CD4-positive, alpha-beta T cell treated with Interferon gamma for 1 hour (primary cell): Measurements from ENCODE around the gene TNP2.
A peak's percentile ranks its signal among the peaks of the same experiment; 100 is the strongest.
"Not testable (repeated sequence)": the region's sequence is repeated elsewhere in the genome, so short reads cannot be mapped to it uniquely, and the experiment has no call there.

Experiments used
- DNase-seq: peaks from one replicate; pipeline ENCODE4 v3.0.0-alpha.2; 2020

Gene TNP2

DNA sequence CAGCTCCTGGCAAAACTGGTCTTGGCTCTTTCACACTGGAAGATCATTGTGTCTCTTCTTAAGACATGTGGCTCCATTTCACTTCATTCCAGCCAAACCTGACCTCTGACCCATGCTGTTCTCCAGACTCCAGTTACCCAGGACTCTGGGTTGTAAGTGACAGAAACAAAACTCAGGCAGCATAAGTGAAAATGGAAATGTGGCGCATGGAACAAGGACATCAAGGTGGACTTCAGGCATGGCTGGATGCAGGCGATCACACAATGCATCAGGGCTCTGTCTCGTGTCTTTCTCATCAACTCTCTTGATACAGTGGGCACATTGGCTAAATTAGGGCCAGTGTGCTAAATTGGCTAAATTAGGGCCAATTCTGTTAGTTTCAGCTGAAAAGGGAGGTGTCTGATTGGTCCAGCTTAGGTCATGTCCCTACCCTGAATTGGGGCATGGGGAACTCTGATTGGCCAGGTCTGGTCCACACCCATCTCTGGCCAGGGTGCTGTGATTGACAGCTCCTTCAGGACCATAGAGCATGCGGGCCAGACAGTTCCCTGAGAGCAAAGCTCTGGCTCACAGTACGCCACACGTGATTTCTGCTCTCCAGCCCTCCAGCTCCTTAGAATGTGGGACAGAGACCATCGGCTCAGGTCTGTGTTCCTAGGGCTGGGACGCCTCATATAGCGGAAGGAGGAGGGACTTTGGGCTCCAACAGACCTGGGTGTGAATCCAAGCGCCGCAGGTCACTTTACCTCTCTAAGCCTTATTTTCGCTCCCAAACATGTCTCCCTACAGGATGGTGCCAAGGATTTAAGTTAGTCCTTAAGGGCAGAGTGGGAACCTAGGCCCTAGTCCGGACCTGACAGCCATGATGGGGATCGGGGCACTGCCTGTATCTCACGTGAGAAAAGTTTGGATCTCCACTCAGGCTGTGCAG lies 30.6 kb downstream of the TNP2 start:
- DNase-seq: no peak

DNA sequence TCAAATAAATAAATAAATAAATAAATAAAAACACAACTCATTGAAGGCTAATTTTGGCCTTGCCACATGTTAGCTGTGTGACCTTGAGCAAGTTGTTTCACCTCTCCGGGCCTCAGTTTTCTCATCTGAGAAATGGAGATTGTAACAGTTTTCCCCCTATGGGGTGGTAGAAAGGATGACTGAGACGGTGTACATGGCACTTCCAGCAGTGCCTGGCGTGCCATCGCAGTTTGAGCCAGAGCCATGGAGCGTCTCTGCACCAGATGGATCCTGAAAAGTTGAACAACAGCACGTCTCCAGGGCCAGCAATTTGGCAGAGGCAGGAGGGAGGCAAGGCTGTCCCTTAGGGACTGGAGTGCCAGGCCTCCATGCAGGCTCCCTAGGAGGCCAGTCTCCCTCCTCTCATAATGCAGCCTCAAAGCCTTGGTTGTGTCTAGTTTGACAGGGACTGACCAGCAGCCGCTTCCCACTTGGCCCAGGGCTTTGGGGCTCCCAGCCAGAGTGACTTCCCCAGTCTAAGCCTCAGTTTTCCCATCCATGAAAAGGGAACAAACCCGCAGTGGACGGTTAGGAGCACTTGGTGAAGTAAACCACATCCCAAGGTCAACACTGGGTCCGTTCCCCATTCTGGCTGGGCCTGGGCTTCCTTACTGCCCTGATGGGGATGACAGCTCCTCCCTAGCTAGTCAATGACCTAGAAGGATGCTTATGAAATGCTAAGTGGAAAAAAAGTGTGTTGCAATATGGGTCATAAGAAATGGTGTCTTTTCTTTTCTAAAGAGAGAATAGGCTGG lies 32.5 kb downstream of the TNP2 start:
- DNase-seq: peak; percentile 56

DNA sequence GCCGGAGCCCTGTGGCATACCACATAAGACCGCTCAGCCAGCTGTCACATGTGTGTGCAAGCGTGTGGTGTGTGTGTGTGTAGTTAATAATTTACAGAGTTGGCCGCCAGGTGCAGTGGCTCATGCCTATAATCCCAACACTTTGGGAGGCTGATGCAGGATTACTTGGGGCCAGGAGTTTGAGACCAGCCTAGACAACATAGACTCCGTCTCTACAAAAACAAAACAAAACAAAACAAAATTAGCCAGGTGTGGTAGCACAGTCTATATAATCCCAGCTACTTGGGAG lies 33.5 kb downstream of the TNP2 start:
- DNase-seq: no peak

DNA sequence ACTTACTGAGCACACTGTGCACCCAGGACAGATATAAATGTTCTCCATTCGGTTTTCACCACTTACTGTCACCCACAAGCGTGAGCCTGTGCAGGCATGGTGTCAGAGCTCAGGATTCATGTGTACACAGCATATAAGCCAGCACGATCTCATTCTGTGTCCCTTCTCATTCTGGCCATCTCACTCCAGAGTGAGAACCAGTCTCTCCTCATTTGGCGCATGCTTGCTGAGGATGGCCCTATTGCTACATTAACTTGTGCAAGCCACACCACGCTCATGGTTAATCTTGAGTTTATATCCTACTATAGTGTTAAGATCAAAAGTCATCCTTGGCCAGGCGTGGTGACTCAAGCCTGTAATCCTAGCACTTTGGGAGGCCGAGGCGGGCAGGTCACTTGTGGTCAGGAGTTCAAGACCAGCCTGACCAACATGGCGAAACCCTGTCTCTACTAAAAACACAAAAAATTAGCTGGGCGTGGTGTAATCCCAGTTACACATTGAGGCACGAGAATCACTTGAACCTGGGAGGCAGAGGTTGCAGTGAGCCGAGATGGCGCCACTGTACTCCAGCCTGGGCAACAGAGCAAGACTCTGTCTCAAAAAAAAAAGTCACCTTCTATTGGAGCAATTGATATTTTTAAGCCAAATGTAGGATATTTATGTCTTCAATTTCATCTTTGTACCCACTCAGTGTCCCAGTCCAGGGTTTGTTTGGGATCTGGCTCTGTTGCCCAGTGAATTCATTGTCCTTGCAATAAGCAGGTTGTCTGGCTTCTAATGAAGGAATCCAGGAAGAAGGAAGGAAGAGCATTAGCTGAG lies 34.0 kb downstream of the TNP2 start:
- peak; percentile 34 for DNase-seq

DNA sequence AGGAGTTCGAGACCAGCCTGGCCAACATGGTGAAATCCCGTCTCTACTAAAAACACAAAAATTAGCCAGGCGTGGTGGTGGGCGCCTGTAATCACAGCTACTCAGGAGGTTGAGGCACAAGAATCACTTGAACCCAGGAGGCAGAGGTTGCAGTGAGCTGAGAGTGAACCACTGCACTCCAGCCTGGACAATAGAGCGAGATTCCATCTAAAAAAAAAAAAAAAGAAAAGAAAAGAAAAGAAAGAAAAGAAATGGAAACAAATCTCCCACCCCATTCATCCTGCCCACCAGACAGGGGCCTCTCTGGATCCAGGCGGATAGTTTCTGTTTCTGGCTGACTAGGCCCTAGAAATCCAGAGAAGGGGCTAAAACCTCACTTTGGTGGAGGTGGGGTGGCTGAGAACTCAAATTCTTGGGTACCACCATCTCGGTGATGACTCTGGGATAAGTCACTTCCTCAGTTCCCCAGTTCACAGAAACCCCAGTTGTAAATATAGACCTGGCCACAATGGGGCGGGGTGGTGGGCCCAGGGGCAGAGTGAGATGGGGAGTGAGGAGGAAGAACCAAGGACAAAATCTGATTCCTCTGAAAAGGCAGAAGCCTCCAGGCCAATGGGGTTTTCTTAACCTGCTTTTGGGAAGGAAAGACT lies 35.3 kb downstream of the TNP2 start:
- DNase-seq: peak; percentile 55

DNA sequence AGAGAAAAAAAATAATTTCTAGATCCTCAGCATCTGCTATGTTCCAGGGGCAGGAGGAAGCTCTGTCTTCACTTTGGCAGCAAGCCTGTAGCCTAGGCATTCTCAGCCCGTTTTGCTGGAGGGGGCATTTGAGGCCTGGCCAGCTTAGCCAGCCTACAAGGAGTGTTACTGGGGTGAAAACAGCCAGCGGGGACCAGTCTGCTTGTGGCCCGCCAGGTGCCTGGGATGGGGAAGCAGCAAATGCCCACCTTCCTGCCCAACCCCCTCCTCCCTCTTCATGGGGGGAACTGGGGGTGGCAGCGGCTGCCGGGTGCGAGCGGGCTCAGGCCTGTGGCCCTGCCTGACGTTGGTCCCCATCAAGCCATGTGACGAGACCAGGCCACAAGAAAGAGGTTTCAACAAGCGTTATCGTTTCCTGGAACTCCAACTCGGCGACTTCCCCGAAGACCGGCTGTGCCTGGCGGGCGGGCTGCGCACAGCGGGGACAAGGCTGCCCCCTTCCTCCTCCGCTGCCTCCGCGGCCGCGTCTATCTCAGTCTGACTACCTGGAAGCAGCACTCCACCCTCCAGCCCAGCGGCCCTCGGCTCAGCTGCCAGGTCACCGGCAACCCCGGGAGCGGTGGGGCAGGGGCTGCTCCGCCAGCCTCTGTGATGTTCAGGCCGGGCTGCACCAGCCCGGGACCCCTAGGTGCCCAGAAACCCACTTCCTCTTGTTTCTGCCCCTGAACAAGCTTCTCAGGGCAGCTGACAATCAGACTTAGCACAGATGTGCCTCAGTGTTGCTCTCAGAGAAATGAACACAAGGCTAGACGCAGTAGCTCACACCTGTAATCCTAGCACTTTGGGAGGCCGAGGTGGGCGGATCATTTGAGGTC lies 36.0 kb downstream of the TNP2 start:
- DNase-seq: peak; percentile 92

DNA sequence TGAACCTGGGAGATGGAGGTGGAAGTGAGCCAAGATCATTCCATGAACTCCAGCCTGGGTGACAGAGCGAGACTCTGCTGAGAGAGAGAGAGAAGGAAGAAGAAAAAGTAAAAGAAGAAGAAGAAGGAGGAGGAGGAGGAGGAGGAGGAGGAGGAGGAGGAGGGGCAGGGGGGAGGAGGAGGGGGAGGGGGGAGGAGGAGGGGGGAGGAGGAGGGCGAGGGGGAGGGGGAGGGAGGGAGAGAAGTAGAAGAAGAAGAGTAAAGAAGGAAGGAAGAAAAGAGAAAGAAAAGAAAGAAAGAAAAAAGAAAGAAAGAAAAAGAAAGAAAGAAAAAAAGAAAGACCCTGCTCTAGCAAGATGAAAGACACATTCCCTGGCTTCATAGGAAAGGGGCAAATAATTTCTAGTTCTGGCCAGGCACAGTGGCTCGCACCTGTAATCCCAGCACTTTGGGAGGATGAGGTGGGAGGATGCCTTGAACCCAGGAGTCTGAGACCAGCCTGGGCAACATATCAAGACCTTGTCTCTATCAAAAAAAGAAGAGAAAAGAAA lies 36.7 kb downstream of the TNP2 start:
- DNase-seq: no peak

DNA sequence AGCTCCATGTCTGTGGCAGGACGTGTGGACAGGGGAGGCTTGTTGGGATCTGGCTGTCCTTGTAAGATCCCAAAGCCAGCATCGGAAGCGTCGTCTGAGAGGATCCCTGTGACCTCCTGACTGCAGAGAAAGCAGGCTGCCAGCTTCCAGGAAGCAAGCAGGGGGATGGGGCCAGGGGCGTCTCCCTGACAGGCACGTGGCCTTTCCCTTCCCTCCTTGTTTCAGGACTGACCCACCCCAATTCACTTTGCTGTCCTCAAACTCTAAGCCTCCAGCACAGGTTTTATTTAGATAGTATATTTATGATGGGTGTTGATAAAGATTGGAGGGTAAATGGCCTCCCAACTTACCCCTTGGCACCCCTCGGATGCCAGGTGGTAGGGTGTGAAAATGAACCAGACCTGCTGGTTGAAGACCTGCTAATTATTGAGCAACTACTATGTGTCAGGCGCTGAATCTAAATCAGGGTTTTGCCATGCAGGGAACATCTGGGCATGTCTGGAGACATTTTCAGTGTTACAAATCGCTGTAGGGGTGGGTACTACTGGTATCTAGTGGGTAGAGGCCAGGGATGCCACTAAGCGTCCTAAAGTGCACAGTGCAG lies 37.7 kb downstream of the TNP2 start:
- no peak for DNase-seq

DNA sequence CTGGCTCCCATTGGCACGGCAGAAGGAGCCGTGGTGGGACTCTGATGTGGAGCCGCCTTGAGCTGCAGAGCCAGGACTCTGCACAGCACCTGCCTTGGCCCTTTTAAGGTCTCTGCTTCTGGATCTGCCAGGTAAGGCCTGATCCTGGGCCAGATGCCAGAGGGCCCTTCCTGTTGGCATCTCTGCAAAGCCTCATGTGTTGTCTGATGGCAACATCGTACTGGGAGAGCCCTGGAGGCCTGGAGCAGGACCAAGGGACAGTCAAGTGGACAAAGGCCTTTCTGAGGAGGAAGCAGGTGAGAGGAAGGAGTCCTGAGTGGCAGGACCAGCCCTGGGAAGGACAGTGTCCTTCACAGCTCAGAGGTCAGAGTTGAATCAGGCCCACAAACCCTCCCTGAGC lies 39.2 kb downstream of the TNP2 start:
- DNase-seq: no peak

DNA sequence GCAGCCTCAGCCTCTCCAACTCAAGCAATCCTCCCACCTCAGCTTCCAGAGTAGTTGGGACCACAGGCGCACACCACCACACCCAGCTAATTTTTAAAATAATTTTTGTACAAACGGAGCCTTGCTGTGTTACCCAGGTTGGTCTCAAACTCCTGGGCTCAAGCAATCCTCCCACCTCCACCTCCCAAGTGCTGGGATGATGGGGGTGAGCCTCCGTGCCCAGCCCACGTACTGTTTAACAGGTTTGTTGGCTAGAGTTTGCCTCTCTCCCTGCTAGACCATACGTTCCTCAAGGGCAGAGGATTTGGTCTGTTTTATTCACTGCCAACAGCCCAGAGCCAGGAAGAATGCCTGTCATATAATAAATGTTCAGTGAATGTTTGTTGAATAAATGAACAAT lies 39.7 kb downstream of the TNP2 start:
- DNase-seq: no peak

DNA sequence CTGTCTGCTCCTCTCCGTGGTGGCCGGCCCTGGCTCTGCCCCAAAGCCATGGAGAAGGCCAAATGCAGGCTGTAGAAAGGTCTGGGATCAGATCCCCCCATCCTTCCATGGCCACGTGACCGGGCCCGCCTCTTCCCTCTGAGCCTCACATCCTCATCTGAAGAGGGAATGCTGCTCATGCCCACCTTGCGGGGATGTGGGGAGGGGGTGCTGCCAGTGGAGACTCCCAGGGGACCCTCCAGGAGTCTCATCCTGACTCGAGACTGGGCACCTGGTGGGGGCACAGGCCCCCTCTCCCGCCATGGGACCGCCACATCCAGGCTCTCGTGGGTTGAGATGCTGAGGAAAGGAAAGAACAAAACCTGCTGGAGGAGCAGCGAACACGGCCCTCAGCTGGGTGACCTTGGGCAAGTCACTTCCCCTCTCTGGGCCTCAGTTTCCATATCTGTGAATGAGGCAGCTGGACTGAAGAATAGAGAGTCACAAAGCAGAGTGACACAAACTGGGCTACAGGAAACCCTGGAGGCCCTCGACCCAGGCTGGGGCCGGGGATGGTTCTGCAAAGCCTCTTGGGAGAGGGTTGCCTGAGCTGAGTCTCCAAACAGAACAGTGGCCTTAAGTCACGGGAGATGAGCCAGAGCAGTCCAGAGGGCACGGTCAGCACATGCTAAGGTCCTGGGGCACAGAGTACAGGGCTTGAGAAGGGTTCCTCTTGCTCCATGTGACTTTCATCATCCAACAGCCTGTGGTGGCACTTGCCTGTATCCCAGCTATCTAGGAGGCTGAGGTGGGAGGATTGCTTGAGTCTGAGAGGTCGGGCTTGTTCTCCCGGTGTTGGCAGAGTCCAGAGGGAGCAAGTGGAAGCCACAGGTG lies 43.2 kb downstream of the TNP2 start:
- DNase-seq: no peak

DNA sequence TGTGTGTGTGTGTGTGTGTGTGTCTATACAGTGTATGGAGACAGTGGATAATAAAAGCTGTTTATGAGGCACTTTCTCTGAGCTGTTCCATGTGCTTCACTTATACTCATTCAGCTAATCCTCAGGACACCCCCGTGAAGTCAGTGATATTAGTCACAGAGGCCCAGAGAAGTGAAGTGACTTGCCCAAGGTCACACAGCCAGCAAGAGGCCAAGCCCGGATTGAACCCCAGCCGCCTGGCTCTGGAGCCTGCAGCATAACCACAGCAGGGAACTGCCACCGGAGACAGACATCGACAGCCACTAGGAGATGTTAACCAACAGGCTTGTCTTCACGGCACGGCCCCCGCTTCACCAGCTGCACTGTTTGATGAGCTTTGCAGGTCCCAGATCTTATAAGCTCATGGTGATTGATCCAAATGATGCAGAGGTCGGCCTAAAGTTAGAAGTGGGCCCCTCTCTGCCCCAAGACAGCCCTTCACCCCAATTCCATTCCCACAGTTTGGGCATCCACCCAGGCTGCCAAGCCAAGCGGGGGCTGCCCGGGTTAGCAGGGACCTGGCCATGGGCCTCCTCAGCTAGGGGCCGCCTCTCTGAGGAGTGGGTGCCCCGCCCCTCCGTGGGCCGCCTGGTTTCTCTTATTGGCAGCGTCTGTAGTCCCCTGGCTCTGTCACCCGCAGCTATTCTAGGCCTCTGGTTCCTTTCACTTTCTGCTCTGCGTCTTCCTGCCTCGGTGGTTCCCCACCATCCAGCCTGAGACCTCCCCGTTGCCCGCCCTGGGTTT lies 44.0 kb downstream of the TNP2 start:
- DNase-seq: peak; percentile 85

DNA sequence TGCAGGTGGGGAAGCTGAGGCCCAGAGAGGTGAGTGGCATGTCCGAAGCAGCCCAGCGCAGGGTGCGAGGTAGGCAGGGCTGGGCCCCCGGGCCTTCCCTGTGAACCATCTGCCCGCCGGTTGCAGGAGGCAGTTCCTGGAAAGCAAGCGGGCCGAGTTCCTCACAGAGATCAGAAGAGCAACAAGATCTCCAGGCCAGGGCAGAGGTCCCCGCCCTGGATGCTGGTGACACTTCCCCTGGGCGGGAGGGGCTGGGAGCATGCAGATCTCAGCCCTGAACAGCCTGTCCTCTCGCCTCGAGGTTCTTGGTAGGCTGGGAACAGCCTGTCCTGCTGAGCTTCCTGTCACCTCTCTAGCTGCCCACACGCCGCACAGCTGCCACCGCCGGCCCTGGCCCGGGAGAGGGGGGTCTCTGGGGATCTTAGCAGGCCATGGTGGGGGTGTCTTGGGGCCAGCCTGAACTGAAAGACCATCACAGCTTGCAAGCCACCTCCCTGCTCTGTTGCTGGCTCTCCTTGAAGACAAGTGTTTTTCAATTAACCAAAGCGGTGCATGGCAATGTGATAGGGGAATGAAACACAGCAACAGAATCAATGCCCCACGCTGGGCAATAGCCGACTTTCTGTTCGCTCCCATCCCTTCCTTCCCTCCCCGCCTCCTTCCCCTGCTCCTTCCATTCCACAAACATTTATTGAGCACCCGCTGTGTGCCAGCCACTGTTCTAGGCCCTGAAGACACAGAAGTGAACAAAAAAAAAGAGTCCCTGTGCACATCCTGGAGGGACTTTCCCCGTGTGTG lies 44.8 kb downstream of the TNP2 start:
- peak; percentile 79 for DNase-seq

DNA sequence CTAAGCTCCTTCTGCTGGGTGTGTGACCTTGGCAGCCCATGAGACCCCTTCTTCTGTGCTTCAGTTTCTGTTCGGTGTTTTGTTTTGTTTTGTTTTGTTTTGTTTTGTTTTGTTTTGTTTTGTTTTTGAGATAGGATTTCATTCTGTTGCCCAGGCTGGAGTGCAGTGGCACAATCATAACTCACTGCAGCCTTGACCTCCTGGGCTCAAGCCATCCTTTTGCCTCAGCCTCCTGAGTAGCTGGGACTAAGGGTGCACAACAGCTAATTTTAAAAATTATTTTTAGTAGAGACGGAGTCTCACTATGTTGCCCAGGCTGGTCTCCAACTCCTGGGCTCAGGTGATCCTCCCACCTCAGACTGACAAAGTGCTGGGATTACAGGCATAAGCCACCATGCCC lies 48.6 kb downstream of the TNP2 start:
- DNase-seq: not testable (repeated sequence)

DNA sequence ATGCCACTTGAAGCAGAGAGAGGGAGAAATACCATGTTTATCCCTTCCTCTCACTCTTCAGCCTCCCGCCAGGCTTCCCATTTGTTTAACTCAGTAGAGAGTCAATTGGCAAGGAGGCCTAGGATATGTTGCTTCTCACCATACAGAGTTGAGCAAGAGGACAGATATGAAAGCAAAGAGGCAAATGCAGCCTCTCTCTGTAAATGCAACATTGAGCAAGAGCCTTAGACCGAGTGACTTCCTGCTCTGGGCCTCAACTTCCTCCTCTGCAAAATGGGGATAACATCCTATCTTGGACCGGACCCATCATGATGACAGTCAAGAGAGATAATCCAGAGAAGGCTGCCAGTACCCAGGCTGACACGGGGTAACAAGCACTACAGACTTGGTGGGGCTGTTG lies 49.9 kb downstream of the TNP2 start:
- no peak for DNase-seq

DNA sequence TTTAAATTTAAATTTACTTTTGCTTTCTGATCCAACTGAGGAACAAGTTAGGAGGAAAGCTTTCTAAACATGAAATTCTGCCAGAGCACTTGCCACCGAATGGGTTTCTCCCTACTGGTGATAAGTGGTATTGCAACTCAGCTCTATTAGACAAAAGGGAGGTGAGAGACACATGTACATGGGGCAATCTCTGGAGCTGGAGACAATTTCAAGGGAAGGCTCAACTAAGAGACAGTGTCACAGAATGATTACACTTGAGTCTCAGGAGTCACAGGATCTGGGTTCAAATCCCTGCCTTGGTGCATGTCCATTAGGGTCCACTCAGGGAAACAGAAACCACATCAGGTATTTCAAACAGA lies 50.5 kb downstream of the TNP2 start:
- DNase-seq: no peak
